Measurements from ENCODE around the gene ELAC1.

GRCh38 chr18:50953822-50954221 is 14.0 kb upstream of the ELAC1 start:
- no peak for TF ChIP-seq POLR2A (IDR thresholded peaks at IDR 0.05; ENCODE audit: low read length)
- TF ChIP-seq, protein P1, sequence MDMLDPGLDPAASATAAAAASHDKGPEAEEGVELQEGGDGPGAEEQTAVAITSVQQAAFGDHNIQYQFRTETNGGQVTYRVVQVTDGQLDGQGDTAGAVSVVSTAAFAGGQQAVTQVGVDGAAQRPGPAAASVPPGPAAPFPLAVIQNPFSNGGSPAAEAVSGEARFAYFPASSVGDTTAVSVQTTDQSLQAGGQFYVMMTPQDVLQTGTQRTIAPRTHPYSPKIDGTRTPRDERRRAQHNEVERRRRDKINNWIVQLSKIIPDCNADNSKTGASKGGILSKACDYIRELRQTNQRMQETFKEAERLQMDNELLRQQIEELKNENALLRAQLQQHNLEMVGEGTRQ (IDR thresholded peaks at IDR 0.05): no peak
- TF ChIP-seq BCL3 (IDR thresholded peaks at IDR 0.05): no peak
- no peak for TF ChIP-seq RAD21 (conservative IDR thresholded peaks at IDR 0.05 in 1 of 2, IDR thresholded peaks at IDR 0.05 in 1 of 2)
- no peak for TF ChIP-seq BHLHE40 (IDR thresholded peaks at IDR 0.05; ENCODE audit: low read depth, low read length)
- TF ChIP-seq KDM1A (IDR thresholded peaks at IDR 0.05; ENCODE audit: low read depth): no peak
- no peak for TF ChIP-seq ZC3H11A (IDR thresholded peaks at IDR 0.05)
- TF ChIP-seq RNF2 (IDR thresholded peaks at IDR 0.05; ENCODE audit: borderline replicate concordance, low read depth): no peak

Measured in A549 (cell line).